ENCODE results near the gene ZNF281.
"Not testable (repeated sequence)": the region's sequence is repeated elsewhere in the genome, so short reads cannot be mapped to it uniquely, and the experiment has no call there.

Gene ZNF281

DNA sequence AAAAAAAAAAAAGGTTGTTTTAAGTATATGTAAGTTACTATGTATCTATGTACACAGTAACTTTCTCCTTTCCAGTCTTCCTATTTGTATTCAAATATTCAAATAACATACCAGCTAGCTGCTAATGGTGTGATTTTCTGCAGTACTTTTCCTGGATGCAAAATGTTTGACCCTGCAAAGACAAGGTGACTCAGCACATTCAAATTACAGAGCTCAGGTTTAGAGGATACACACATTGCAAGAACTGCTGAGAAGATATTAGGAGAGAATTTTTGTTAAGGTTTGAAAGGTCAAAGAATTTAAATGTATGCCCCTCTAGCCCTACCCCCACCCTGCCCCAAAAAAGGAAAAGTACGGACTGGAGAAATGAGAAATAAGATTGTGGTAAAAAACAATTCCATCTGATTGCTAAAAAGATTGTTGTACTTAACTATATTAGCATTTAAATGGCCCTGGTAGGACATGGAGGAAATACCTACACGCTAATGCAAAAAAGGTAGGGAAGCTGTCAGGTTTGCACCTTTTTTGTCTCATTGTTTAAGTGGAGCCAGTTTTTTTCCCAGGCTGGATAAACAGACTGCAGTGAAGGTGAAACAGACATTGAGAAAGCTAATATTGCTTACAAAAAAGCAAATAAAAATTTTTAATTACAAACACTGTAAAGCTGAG is 45.6 kb downstream of the ZNF281 start:
- no peak for DNase-seq (ENCODE audit: low read depth in 2 of 2)

DNA sequence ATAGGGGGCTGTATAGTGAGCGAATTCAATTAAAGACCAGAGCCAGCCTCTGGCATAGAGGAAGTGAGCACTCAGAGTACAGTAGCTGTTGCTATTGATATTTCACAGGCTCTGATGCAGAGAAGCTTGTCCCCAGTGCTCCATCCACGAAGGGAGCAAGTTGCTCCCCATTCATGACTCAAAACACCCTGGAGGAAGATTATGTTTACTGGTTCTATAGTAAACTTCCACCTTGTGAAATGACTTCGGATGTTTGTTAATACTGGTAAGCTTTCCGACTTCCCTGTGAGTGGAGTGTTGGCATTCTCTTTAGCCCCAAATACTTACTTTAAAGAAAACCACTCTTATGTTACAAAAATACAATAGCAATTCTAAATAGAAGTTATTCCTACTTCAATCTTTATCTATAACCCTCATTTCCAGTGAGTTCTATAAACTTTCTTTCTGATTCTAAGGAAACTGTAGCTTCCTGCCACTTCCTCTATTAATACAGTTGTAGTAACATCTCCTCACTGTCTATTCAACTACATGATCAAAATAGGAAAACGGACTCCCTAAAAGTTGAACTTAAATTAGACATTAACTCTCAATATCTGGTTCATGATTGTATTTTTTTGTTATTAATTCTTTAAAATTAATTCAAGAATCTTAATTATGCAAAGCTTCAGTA is 46.4 kb downstream of the ZNF281 start:
- no peak for DNase-seq (ENCODE audit: low read depth in 2 of 2)

DNA sequence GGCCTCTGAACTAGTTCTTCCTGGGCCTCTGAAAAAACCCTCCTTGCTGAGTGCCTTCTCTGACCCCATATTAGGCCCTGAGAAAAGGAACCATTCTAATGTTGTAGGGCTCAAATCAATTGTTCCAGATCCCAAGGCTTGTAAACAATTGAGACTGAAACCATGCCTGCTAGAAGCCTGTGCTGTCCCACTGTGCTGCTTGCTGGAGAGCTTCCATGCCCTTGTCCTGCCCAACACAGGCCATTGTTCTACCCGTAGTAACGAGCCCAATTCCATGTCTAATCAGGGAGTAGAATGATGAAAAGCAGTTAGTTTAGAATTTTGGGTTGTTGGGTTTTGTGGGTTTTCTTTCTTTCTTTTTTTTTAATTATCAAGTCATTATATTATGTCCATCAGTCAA is 47.4 kb downstream of the ZNF281 start:
- DNase-seq (ENCODE audit: low read depth in 2 of 2), result no peak

GRCh38 chr1:200359610-200360163 is 50.1 kb downstream of the ZNF281 start:
- DNase-seq (ENCODE audit: low read depth in 2 of 2), result no peak

GRCh38 chr1:200357925-200358324 is 51.9 kb downstream of the ZNF281 start:
- not testable (repeated sequence) for DNase-seq (ENCODE audit: low read depth in 2 of 2)

GRCh38 chr1:200355801-200356200 is 54.0 kb downstream of the ZNF281 start:
- DNase-seq (ENCODE audit: low read depth in 2 of 2), result no peak

Data from stimulated activated CD8-positive, alpha-beta memory T cell treated with anti-CD3 and anti-CD28 coated beads, Interleukin-15, amount 100 ng/mL, for 4 hours (primary cell).